Upper lobe of left lung (tissue), 4 donors: Measurements from ENCODE around the gene GBE1.

Source experiments
- EP300 ChIP-seq, 4 donors: sonication (generic); formaldehyde crosslinking; IDR thresholded peaks; one replicate each; pipeline ENCODE4 v1.5.1; 2017; ENCODE audit warnings: antibody characterized with exemption in 4 of 4, control low read depth in 2 of 4
- POLR2A ChIP-seq, 4 donors: fragments of 450-650 bp; IDR thresholded peaks; one replicate each; pipeline ENCODE4 v1.5.1; 2016 to 2017; ENCODE audit warnings: antibody characterized with exemption in 4 of 4, mild to moderate bottlenecking in 2 of 4
- TF ChIP-seq, protein P1 (sequence below), 6 experiments: fragments of 450-650 bp in 4 of 6; fragments of 200-600 bp in 2 of 6; sonication (generic) in 2 of 6; IDR thresholded peaks; one replicate each; pipeline ENCODE4 v1.5.1; 2016 to 2019; ENCODE audit warnings: antibody characterized with exemption in 6 of 6

DNA sequence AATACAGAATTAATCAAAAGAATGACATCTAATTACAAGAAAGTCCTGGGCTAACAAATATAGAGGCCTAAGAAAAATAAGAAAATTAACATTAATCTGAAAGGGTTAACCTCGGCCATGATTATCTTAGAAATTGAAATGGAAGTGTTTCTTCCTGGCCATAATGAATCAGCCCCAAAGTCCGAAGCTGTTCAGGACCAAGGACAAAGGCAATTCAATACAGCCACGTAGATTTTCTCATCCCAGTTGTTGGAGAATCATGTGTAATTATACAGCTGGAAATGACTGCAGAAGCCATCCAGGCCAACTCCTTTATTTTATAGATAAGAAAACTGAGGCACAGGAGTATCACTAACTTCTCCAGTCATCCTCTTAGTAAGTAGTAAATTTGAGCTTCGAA, 38.0 kb upstream of the GBE1 start:
- TF ChIP-seq, protein P1, sequence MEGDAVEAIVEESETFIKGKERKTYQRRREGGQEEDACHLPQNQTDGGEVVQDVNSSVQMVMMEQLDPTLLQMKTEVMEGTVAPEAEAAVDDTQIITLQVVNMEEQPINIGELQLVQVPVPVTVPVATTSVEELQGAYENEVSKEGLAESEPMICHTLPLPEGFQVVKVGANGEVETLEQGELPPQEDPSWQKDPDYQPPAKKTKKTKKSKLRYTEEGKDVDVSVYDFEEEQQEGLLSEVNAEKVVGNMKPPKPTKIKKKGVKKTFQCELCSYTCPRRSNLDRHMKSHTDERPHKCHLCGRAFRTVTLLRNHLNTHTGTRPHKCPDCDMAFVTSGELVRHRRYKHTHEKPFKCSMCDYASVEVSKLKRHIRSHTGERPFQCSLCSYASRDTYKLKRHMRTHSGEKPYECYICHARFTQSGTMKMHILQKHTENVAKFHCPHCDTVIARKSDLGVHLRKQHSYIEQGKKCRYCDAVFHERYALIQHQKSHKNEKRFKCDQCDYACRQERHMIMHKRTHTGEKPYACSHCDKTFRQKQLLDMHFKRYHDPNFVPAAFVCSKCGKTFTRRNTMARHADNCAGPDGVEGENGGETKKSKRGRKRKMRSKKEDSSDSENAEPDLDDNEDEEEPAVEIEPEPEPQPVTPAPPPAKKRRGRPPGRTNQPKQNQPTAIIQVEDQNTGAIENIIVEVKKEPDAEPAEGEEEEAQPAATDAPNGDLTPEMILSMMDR (IDR thresholded peaks at IDR 0.05) = no peak
- TF ChIP-seq POLR2A (IDR thresholded peaks at IDR 0.05) = no peak
- no peak for TF ChIP-seq EP300 (IDR thresholded peaks at IDR 0.05)
